Activated naive CD8-positive, alpha-beta T cell treated with anti-CD3 and anti-CD28 coated beads, Interleukin-2, amount 10 ng/mL, durations not matched to agents 7 days and 5 days (primary cell): ENCODE measurements around the gene TTLL13. TPM values are rescaled to one million over a fixed set of nuclear protein-coding genes. Genes with fewer than 3 reads are reported as not detected.

Source experiments
- ATAC-seq: fragments of 150-1000 bp; cut with Tn5 transposase; one replicate; pipeline ENCODE4 v1.10.0; 2021; ENCODE audit warnings: low read depth, moderate library complexity
- POLR2A ChIA-PET: fragments of 350-600 bp; sonication (Branson Sonifier 250); formaldehyde crosslinking; loops from one replicate; lab custom pipeline; 2021; ENCODE audit warnings: antibody characterized with exemption; lab: Charles Lee
- DNase-seq: peaks from one replicate; pipeline ENCODE4 v3.0.0; 2021
- H3K27ac Mint-ChIP-seq: one replicate; pipeline ENCODE4 v1.8.0; 2022; ENCODE audit warnings: mild to moderate bottlenecking, mixed read lengths
- H3K27me3 Mint-ChIP-seq: one replicate; pipeline ENCODE4 v1.8.0; 2022; ENCODE audit warnings: mild to moderate bottlenecking, moderate library complexity, mixed read lengths
- H3K36me3 Mint-ChIP-seq: one replicate; pipeline ENCODE4 v1.8.0; 2021; ENCODE audit warnings: mild to moderate bottlenecking, mixed read lengths
- H3K4me1 Mint-ChIP-seq: one replicate; pipeline ENCODE4 v1.8.0; 2021; ENCODE audit warnings: mixed read lengths
- H3K4me3 Mint-ChIP-seq: one replicate; pipeline ENCODE4 v1.8.0; 2022; ENCODE audit warnings: mild to moderate bottlenecking, moderate library complexity, mixed read lengths
- H3K9me3 Mint-ChIP-seq: one replicate; pipeline ENCODE4 v1.8.0; 2021; ENCODE audit warnings: mixed read lengths
- total RNA-seq, 2 experiments: library from RNA; stranded (reverse); gene quantifications; one replicate each; pipeline ENCODE4 v1.2.3, GENCODE V29; 2021

Gene TTLL13
- total RNA-seq, 2 experiments from 2014 or later, result 0.47 to 1.5 TPM

DNA sequence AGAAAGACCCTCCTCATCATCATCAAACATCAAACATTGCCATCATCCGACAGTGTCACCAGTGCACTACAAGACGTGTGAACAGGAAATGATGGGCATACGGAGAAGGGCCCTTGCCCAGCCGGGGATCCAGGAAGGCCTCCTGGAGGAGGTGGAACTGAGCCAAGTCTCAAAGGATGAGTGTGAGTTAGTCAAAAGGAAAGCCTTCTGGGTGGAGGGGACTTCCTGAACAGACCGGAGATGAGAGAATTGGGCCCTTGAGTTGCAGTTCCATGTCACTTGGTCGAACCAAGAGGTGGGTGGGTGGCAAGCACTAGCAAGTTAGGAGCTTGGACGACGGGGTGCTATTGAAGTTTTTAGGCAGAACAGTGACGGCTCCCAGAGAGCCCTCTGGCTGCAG is 39.8 kb upstream of the TTLL13 start:
- no peaks in the 10 kb centered on the region for H3K9me3 Mint-ChIP-seq
- DNase-seq (no peak), ATAC-seq (no peak)
- POLR2A ChIA-PET, result interaction anchor here (1.5 kb wide), 1 partner anchor 10 kb away, joined by 5 read pairs; no protein-coding TSS in a partner anchor
- H3K4me3 Mint-ChIP-seq, result no peak overlapping the region
- peaks cover 9% of the 10 kb centered on the region for H3K4me1 Mint-ChIP-seq
- no peak overlapping the region for H3K27ac Mint-ChIP-seq
- peaks cover 5% of the 10 kb centered on the region for H3K36me3 Mint-ChIP-seq
- no peaks in the 10 kb centered on the region for H3K27me3 Mint-ChIP-seq

DNA sequence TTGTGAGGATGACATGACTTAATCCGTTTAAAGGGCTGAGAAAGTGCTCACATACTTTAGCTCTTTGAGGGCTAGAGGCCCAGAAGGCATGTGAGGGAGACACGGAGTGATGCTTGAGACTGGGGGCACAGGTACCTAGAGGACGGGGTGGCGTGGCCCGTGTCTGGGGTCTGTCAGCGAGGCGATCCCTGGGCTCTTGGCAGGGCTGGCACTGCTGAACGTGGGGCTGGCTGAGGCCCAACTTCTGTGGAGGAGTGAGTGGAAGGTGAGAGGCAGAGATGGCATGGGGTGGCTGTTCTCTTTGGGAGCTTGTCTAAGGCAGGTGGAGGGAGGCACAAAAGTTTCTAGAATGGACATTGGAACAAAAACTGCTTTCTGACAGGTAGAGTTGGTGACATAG is 38.8 kb upstream of the TTLL13 start:
- Mint-ChIP-seq H3K27ac (no peak overlapping the region), H3K27me3 (no peaks in the 10 kb centered on the region), H3K36me3 (peaks cover 5% of the 10 kb centered on the region), H3K9me3 (no peaks in the 10 kb centered on the region), H3K4me1 (peaks cover 9% of the 10 kb centered on the region), H3K4me3 (no peak overlapping the region)
- ATAC-seq (no peak), DNase-seq (no peak)
- POLR2A ChIA-PET, result no interaction called here

DNA sequence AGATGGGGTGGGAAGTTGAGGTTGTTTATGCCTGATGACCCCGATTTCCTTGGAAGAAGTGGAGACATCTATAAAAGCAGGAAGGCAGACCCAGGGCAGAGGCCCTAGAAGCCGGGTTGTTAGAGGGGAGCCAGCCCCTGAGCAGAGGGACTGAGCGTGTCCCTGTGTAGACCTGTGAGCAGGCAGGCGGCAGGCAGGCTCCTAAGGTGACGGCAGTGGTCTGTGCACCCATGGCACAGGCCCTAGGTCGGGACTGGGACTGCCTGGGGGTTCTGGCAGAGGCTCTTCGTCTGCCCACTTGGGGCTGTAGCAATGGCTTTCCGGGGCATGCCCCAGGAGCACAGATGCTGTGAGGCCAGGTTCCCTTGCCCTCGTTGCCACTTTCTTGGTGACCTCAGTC is 38.3 kb upstream of the TTLL13 start:
- DNase-seq (no peak), ATAC-seq (no peak)
- Mint-ChIP-seq H3K27me3 (no peaks in the 10 kb centered on the region), H3K4me3 (no peak overlapping the region), H3K9me3 (no peaks in the 10 kb centered on the region), H3K27ac (no peak overlapping the region), H3K36me3 (peaks cover 5% of the 10 kb centered on the region), H3K4me1 (peaks cover 9% of the 10 kb centered on the region)
- POLR2A ChIA-PET, result no interaction called here

DNA sequence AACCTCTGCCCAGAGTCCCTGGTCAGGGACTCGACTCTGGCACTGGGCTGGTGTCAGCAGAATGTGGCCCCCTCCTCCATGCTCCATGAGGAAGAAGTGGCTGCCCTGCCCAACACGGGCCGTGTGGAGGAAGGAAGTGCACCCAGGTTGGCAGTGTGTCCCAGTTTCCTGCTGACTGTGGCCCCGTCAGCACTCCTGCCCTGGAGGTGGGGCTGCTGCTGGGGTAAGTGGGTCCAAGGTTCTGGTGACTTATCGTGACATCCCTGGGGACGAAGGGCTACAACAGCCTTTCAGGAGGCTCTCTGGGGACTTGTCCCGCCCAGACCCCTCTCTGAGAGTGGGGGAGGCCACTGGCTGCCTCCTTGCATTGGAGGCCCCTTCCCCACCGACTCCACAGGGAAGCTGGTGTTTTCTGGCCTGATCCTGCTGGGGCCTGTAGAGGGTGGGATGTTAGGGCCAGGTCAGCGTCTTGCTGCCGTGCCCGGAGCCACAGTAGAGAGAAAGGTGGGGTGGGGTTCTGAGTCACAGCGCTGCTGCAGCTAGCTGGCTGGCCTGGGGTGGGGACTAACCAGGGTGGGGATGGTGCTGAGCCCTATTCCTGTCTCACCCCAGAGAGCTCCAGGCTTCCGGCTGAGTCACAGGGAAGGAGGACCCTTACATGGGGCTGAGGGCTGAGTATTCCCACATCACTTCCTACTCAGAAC is 37.8 kb upstream of the TTLL13 start:
- peaks cover 5% of the 10 kb centered on the region for H3K36me3 Mint-ChIP-seq

DNA sequence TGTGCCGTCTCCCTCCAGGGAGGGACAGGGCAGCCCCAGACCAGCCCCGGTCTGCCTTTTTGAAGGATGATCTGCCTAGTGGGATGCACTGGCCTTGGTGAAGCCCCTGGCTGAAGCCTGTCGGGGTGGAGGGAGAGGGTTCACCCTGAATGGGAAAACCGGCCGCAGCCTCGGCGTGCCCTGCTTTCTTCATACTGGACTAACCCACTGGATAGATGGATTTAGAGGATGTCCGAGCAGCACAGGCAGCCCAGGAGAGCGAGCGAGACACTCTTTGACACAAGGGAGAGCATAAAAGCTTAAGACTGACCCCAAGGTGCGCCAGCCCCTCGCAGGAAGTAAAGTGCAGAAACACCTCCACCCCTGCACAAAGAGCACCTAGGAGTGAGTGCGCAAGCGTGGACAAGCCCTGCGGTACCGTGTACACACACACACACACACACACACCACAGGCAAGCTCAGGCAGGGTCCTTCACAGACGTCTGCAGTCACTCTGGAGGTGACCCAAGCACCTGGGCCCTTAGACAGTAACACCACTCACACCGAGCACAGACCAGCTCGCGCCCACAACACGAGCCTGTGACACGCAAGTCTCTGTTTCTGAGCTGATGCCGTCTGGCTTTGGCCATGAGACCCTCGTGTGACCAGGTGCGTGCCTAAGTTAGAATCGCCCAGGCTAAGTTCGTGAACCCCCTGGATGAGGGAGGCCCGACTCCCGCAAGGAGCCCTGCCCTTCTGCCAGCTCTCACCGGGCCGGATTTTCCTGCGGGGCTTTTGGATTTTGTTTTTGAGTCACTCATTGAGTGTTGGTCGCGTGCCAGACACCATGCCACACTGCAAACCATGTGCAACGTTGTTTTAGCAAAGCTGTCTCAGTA is 36.9 kb upstream of the TTLL13 start:
- H3K4me1 Mint-ChIP-seq, result peaks cover 12% of the 10 kb centered on the region
- ATAC-seq (no peak), DNase-seq (no peak)
- peaks cover 5% of the 10 kb centered on the region for H3K36me3 Mint-ChIP-seq
- no peak overlapping the region for H3K27ac Mint-ChIP-seq
- H3K9me3 Mint-ChIP-seq, result no peaks in the 10 kb centered on the region
- H3K4me3 Mint-ChIP-seq, result no peak overlapping the region
- POLR2A ChIA-PET, result no interaction called here
- no peaks in the 10 kb centered on the region for H3K27me3 Mint-ChIP-seq

More for the DNA sequence above, 37.8 kb upstream of the TTLL13 start:
- no peak for DNase-seq
- H3K27ac Mint-ChIP-seq, result no peak overlapping the region
- H3K27me3 Mint-ChIP-seq, result no peaks in the 10 kb centered on the region
- POLR2A ChIA-PET, result no interaction called here
- no peak overlapping the region for H3K4me3 Mint-ChIP-seq
- no peaks in the 10 kb centered on the region for H3K9me3 Mint-ChIP-seq
- peaks cover 12% of the 10 kb centered on the region for H3K4me1 Mint-ChIP-seq
- ATAC-seq, result no peak

DNA sequence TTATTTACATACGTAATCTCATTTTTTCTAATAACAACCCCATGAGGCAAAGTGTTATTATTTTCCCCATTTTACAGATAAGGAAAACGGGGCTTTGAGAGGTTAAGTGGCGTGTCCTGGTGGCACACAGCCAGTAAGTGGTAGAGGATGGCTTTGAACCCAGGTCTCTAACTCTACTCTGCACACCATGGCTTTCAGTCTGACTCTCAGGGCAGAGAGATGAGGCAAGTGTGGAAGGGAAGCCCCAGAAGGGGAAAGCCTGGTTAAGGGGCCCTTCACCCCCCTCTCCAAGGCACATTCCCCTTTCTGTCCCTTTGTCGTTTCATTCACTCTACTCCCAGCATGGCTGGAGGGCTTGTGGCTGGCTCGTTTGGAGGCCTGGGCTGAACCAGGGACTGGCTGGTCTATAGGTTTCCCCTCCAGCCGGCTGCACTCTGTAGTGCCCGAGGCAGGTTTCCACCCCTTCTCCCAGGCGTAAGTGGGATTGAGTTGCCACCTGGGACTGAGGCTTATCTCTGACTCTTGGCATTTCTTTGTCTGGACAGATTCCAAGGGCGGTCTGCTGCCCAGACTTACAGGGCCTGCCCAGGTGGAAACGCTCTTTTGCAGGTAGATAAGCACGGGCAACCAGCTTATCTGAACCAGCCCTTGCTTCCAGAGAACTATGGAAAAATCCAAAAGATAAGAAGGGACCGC is 36.1 kb upstream of the TTLL13 start:
- no peaks in the 10 kb centered on the region for H3K27me3 Mint-ChIP-seq
- peaks cover 12% of the 10 kb centered on the region for H3K4me1 Mint-ChIP-seq
- ATAC-seq, result no peak
- H3K9me3 Mint-ChIP-seq, result no peaks in the 10 kb centered on the region
- POLR2A ChIA-PET, result no interaction called here
- H3K36me3 Mint-ChIP-seq, result peaks cover 5% of the 10 kb centered on the region
- DNase-seq, result no peak
- no peak overlapping the region for H3K4me3 Mint-ChIP-seq
- H3K27ac Mint-ChIP-seq, result no peak overlapping the region

DNA sequence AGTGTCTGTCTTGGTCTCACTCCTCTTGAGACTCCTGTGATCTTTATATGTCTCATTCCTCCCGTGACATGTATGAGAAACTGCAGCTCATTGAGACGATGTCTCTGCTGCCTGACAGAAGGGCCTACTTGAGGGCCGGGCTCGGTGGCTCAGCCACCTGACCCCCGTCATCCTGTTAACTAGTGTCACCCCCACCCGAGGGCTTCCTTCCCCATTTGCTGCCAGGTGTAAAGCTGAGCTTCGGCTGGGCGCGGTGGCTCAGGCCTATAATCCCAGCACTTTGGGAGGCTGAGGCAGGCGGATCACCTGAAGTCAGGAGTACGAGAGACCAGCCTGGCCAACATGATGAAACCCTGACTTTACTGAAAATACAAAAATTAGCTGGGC is 35.5 kb upstream of the TTLL13 start:
- Mint-ChIP-seq H3K9me3 (no peaks in the 10 kb centered on the region), H3K27ac (no peak overlapping the region)
- POLR2A ChIA-PET, result no interaction called here

DNA sequence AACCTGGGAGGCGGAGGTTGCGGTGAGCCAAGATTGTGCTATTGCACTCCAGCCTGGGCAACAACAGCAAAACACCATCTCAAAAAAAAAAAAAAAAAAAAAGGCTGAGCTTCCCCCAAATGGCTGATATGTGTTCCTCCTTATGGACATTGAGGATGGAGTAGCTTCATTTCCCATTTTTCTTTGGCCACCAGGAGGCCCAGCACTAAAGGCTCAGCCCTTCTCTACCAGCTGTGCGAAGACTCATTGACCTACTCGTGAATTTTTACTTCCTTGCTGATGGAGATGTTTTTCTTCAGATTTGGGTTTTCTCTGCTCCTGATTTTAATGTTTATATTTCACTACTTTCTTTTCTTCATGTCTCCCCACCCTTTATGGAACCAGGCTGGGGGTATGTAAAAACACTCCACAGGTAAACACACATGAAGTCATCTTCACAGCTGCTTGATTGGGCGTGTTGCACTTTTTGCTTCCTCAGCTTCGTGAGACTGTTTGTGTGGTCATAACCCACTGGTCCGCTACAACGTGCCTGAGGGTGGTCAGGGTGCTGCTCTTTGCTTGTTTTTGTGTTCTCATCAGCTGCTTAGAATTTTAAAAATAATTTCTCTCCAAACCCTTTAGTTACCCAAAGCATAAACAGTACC is 34.7 kb upstream of the TTLL13 start:
- ATAC-seq (no peak), DNase-seq (no peak)
- POLR2A ChIA-PET, result interaction anchor here (1.3 kb wide), 1 partner anchor 18 kb away, joined by 4 read pairs; no protein-coding TSS in a partner anchor
- Mint-ChIP-seq H3K27ac (no peak overlapping the region), H3K4me1 (peaks cover 15% of the 10 kb centered on the region), H3K9me3 (no peaks in the 10 kb centered on the region), H3K27me3 (no peaks in the 10 kb centered on the region), H3K36me3 (peaks cover 5% of the 10 kb centered on the region), H3K4me3 (no peak overlapping the region)

More for the DNA sequence above, 35.5 kb upstream of the TTLL13 start:
- ATAC-seq (no peak), DNase-seq (no peak)
- Mint-ChIP-seq H3K4me3 (no peak overlapping the region), H3K27me3 (no peaks in the 10 kb centered on the region), H3K4me1 (peaks cover 12% of the 10 kb centered on the region), H3K36me3 (peaks cover 5% of the 10 kb centered on the region)

DNA sequence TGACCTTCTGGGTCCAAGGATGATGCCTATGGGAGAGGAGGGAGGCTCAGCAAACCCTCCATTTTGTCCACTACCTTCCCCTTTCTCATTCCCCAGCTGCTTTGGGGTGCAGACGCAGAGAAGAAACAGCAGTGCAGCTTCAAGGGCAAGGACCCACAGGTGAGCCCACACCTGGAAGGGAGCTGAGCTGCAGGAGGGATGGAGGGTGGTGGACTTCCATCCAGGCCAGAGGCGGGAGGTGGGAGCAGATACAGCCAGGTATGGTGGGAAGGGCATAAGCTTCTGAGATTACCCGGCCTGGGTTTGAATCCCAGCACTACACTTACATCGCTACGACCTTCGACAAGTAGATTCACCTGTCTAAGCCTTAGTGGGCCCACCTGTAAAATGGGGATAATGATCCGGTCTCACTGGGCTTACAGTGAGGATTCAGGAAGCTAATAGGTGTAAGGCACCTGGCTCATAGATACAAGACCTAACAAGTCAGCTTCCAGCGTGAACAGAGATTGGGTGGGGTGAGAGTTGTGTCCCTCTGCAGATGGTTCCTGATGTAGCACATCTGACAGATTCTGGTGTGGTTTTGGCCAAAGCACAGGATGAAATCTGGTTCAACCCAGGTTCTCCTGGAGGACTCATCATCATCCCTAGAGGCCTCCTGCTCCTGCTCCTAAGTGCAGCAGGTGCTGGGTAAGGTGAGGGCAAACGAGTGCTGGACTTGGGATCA is 31.5 kb upstream of the TTLL13 start:
- POLR2A ChIA-PET, result interaction anchor here (0.7 to 1.0 kb wide), 3 partner anchors 13 to 17 kb away, joined by 3 to 4 read pairs (median 4); partner anchors contain the start of genes CIB1, GDPGP1 and SEMA4B
- ATAC-seq (no peak), DNase-seq (no peak)
- Mint-ChIP-seq H3K27ac (no peak overlapping the region), H3K9me3 (no peaks in the 10 kb centered on the region), H3K36me3 (no peaks in the 10 kb centered on the region), H3K27me3 (no peaks in the 10 kb centered on the region), H3K4me3 (no peak overlapping the region), H3K4me1 (peaks cover 8% of the 10 kb centered on the region)

DNA sequence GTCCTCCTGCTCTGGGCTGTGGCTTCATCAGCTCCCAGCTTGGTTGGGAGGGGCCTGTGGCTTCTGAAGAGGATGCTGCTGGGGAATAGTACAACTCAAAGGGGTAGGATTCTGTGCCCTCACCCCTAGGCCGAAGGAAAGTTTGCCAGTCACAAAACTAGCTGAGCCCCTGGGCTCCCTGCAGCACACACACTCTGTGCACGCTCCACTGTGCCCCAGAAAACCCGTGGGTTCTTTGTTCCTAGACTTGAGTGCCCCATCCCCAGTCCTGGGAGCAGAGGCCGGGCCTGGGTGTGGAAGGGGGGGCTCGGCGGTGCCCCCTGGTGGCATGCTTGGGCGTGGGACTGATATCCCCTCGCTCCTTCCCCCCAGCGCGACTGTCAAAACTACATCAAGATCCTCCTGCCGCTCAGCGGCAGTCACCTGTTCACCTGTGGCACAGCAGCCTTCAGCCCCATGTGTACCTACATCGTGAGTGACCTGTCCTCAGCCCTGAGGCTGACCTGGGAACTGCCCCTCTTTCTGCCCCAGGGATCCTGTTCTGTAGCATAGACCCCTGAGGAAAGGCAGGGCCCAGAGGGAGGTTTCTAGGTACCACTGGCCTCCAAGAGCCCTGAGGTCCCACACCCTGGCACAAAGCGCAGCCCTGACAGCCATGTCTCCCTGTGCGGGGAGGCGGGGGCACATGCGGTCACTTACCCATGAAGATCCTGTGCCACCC is 29.8 kb upstream of the TTLL13 start:
- peak; percentile 80 for DNase-seq
- Mint-ChIP-seq H3K27ac (no peak overlapping the region), H3K4me3 (no peak overlapping the region), H3K9me3 (no peaks in the 10 kb centered on the region), H3K27me3 (no peaks in the 10 kb centered on the region), H3K4me1 (peaks cover 8% of the 10 kb centered on the region), H3K36me3 (no peaks in the 10 kb centered on the region)
- ATAC-seq, result peak; percentile 86
- POLR2A ChIA-PET, result interaction anchor here (2.4 kb wide), 1 partner anchor 12 kb away, joined by 12 read pairs; no protein-coding TSS in a partner anchor

DNA sequence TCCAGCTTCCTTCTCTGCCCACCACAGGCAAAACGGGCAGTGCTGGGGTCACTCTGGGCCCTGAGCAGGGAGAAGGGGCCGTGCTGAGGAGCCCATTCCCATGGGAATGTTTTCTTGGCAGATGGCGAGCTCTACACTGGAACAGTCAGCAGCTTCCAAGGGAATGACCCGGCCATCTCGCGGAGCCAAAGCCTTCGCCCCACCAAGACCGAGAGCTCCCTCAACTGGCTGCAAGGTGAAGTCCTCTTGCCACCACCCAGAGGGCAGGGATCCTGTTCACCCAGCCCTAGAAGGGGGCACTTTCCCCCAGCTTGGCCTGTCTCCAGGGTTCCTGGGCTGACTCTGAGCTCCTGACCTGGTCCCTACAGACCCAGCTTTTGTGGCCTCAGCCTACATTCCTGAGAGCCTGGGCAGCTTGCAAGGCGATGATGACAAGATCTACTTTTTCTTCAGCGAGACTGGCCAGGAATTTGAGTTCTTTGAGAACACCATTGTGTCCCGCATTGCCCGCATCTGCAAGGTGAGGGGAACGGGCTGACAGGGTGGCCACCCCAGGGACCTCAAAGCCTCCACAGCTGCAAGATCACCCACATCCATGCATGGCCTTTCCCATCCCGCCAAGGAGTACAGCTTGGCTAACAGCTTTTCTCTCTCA is 28.0 kb upstream of the TTLL13 start:
- H3K4me1 Mint-ChIP-seq, result peaks cover 5% of the 10 kb centered on the region
- H3K4me3 Mint-ChIP-seq, result no peak overlapping the region
- no peak for ATAC-seq
- no peak for DNase-seq
- POLR2A ChIA-PET, result interaction anchor here (0.7 to 2.4 kb wide), 2 partner anchors 10 to 20 kb away, joined by 3 to 12 read pairs; partner anchors contain the start of gene SEMA4B
- H3K9me3 Mint-ChIP-seq, result no peaks in the 10 kb centered on the region
- no peaks in the 10 kb centered on the region for H3K36me3 Mint-ChIP-seq
- no peaks in the 10 kb centered on the region for H3K27me3 Mint-ChIP-seq
- H3K27ac Mint-ChIP-seq, result no peak overlapping the region
